ENCODE measurements around the gene ATF2.

ATF2 gene

DNA sequence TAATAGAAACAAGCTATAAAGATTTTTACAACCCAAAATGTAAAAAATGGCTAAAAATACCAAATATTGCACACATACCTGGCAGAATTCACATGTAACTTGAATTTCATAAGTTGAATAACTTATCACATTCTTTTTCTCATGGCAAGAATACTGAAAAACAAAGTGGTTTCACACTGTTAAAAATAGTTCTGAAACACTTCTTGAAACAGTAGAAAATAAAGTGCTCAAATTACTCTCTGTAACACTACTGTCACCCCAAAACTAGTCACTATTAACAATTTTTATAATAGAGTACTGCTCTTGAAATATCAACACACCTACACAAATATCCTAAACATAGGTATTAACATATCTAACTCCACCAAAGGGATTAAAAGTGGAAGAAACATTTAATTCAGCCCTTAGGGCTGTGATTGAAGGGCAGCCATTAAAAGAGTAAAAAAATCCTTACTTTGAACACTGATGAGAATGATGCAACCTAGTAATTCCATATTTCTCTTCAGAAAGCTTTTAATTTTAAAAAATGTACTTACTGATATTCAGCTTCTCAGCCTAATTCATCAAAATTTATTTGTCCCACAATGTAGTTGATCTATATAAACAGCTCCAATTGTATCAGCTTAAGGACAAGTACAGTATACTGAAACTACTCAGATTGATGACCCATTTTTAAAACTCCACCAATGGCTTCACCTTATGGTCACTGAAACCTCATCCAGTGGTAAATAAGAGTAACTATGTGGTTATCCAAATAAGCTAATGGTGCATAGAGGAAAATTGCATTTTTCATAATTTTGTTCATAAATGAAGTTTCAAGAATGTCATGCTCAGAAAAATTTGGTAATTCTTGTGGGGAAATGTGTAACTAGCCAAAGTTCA lies 31.4 kb downstream of the ATF2 start:
- CTCF ChIA-PET, result interaction anchor here (0.7 kb wide), 1 partner anchor 22 kb away, joined by 4 read pairs; no protein-coding TSS in a partner anchor
- DNase-seq (ENCODE audit: extremely low spot score), result no peak
- POLR2A ChIA-PET, result no interaction called here
- TF ChIP-seq SP1 (IDR thresholded peaks at IDR 0.05) (no peak), CTBP1 (IDR thresholded peaks at IDR 0.05; ENCODE audit: borderline replicate concordance) (no peak), ELF4 (IDR thresholded peaks at IDR 0.05) (no peak), SUZ12 (IDR thresholded peaks at IDR 0.05) (no peak), LEF1 (IDR thresholded peaks at IDR 0.05; ENCODE audit: borderline replicate concordance) (no peak), FOXM1 (IDR thresholded peaks at IDR 0.05; ENCODE audit: borderline replicate concordance) (no peak), NFRKB (IDR thresholded peaks at IDR 0.05) (no peak), TARDBP (IDR thresholded peaks at IDR 0.05) (no peak), FOXA1 (IDR thresholded peaks at IDR 0.05) (no peak), FOXK2 (IDR thresholded peaks at IDR 0.05) (no peak), ARNT (IDR thresholded peaks at IDR 0.05) (no peak), HDGF (IDR thresholded peaks at IDR 0.05; ENCODE audit: borderline replicate concordance) (no peak), ZNF384 (IDR thresholded peaks at IDR 0.05) (no peak), L3MBTL2 (conservative IDR thresholded peaks at IDR 0.05) (no peak), BHLHE40 (IDR thresholded peaks at IDR 0.05; ENCODE audit: borderline replicate concordance) (no peak)
- TF ChIP-seq, protein P1, sequence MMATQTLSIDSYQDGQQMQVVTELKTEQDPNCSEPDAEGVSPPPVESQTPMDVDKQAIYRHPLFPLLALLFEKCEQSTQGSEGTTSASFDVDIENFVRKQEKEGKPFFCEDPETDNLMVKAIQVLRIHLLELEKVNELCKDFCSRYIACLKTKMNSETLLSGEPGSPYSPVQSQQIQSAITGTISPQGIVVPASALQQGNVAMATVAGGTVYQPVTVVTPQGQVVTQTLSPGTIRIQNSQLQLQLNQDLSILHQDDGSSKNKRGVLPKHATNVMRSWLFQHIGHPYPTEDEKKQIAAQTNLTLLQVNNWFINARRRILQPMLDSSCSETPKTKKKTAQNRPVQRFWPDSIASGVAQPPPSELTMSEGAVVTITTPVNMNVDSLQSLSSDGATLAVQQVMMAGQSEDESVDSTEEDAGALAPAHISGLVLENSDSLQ (IDR thresholded peaks at IDR 0.05), result no peak

DNA sequence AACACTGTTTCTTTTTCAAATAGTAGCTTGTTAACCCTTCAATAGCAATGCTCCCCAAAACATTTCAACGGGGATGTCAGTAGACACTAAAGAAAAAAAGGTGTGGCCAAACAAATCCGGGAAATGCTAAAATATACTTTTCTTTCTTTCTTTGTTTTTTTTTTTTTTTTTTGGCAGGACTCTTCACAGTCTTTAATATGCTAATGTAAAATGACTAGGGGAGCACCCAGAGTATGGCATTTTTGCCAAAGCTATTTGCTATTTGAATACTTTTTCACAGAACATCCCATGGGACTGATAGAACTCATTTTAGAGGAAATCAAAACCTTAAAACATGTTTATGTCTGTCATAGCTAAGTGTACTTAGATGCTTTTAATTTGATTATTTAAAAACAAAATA lies 32.1 kb downstream of the ATF2 start:
- CTCF ChIA-PET, result no interaction called here
- POLR2A ChIA-PET, result no interaction called here
- no peak for DNase-seq (ENCODE audit: extremely low spot score)

DNA sequence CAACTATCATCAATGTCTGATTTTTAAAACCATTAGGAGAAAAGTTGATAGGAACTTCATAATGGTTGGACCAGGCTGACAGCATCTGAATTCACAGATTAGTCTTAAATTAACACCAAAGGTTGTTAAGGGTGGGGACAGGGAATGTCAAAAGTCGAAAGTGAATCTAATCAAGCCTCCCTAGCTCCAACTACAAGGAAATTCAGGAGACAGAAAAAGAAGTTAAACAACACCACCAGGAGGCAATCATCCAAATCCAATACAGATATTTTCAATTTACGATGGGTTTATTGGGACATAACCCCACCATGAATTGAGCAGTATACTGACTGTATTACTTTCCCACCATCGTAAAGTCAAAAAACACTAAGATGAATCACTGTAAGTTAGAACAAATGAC lies 32.8 kb downstream of the ATF2 start:
- POLR2A ChIA-PET, result no interaction called here
- CTCF ChIA-PET, result no interaction called here
- DNase-seq (ENCODE audit: extremely low spot score), result no peak
- TF ChIP-seq NFRKB (IDR thresholded peaks at IDR 0.05) (no peak), CTBP1 (IDR thresholded peaks at IDR 0.05; ENCODE audit: borderline replicate concordance) (no peak), L3MBTL2 (conservative IDR thresholded peaks at IDR 0.05) (no peak), ELF4 (IDR thresholded peaks at IDR 0.05) (no peak)
- TF ChIP-seq, protein P1 (IDR thresholded peaks at IDR 0.05), result no peak

More for the DNA sequence above, 32.1 kb downstream of the ATF2 start:
- no peak for TF ChIP-seq CTBP1 (IDR thresholded peaks at IDR 0.05; ENCODE audit: borderline replicate concordance)
- no peak for TF ChIP-seq LEF1 (IDR thresholded peaks at IDR 0.05; ENCODE audit: borderline replicate concordance)
- no peak for TF ChIP-seq ELF4 (IDR thresholded peaks at IDR 0.05)
- TF ChIP-seq, protein P1 (IDR thresholded peaks at IDR 0.05), result no peak
- no peak for TF ChIP-seq FOXA1 (IDR thresholded peaks at IDR 0.05)
- TF ChIP-seq FOXK2 (IDR thresholded peaks at IDR 0.05), result no peak
- no peak for TF ChIP-seq ARNT (IDR thresholded peaks at IDR 0.05)
- TF ChIP-seq FOXM1 (IDR thresholded peaks at IDR 0.05; ENCODE audit: borderline replicate concordance), result no peak
- no peak for TF ChIP-seq ZNF384 (IDR thresholded peaks at IDR 0.05)
- no peak for TF ChIP-seq BHLHE40 (IDR thresholded peaks at IDR 0.05; ENCODE audit: borderline replicate concordance)
- TF ChIP-seq SP1 (IDR thresholded peaks at IDR 0.05), result no peak
- no peak for TF ChIP-seq L3MBTL2 (conservative IDR thresholded peaks at IDR 0.05)
- no peak for TF ChIP-seq NFRKB (IDR thresholded peaks at IDR 0.05)
- TF ChIP-seq SUZ12 (IDR thresholded peaks at IDR 0.05), result no peak
- TF ChIP-seq TARDBP (IDR thresholded peaks at IDR 0.05), result no peak
- TF ChIP-seq HDGF (IDR thresholded peaks at IDR 0.05; ENCODE audit: borderline replicate concordance), result no peak

DNA sequence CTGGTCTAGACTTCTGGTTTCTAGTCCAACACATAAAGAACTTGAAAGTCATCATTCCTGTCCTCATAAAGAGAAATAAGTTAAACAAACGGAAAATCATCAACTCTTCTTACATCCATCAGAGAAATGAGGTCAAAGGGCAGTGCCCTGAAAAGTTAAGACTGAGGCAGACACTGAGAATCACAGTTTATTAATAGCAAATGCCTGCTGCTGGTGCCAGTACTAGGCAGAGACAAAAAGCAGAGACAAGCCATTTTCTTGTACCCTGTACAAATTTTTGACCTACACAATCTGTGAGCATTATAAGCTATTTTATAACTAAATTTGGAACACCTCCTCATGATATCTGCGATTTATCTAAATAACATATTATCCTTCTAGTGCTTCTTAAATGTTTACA lies 36.8 kb downstream of the ATF2 start:
- TF ChIP-seq L3MBTL2 (conservative IDR thresholded peaks at IDR 0.05) (no peak), LEF1 (IDR thresholded peaks at IDR 0.05; ENCODE audit: borderline replicate concordance) (no peak), ZNF384 (IDR thresholded peaks at IDR 0.05) (no peak), ELF4 (IDR thresholded peaks at IDR 0.05) (no peak)
- TF ChIP-seq, protein P1 (IDR thresholded peaks at IDR 0.05), result no peak
- POLR2A ChIA-PET, result no interaction called here
- CTCF ChIA-PET, result no interaction called here
- no peak for DNase-seq (ENCODE audit: extremely low spot score)

DNA sequence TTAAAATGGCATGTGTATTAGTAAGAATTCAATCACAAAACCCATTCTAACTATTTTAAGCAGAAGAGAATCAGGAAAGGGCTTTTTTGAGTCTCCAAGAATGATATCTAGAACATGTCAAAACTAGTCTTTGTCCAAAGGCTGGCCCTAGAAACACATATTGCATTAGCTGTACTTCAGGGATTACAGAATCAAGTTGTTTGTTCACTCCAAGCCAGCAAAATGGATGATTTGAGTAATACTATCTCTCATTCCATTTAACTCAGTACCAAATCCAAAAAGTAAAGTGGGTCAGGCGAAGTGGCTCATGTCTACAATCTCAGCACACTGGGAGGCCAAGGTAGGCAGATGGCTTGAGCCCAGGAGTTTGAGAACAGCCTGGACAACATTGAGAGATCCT lies 41.3 kb downstream of the ATF2 start:
- ChIA-PET CTCF (no interaction called here), POLR2A (no interaction called here)
- no peak for DNase-seq (ENCODE audit: extremely low spot score)
- no peak for TF ChIP-seq ARNT (IDR thresholded peaks at IDR 0.05)
- TF ChIP-seq, protein P1 (IDR thresholded peaks at IDR 0.05), result no peak
- no peak for TF ChIP-seq ELF4 (IDR thresholded peaks at IDR 0.05)
- no peak for TF ChIP-seq BHLHE40 (IDR thresholded peaks at IDR 0.05; ENCODE audit: borderline replicate concordance)
- no peak for TF ChIP-seq NFRKB (IDR thresholded peaks at IDR 0.05)
- TF ChIP-seq SP1 (IDR thresholded peaks at IDR 0.05), result no peak
- TF ChIP-seq ZNF384 (IDR thresholded peaks at IDR 0.05), result no peak

Measured in HEK293T (cell line).